Panc1 (cell line): Measurements from ENCODE around the gene ZBTB20. TPM values are rescaled to one million over a fixed set of nuclear protein-coding genes. Genes with fewer than 3 reads are reported as not detected.

ENCODE experiments used
- ATAC-seq: fragments of 200-7000 bp; cut with Tn5 transposase; 2 replicates; pipeline ENCODE4 v1.9.1; 2020; ENCODE audit warnings: mild to moderate bottlenecking, moderate library complexity
- BruUV-seq: library from RNA; stranded (reverse); fragments of 400-500 nt; replicated peaks from 2 replicates; lab custom pipeline; 2021; lab: Mats Ljungman, UMichigan
- CTCF ChIA-PET: fragments of 300-600 bp; sonication (Branson Sonifier 250); formaldehyde crosslinking; loops from one replicate; lab custom pipeline; 2022; ENCODE audit warnings: antibody characterized with exemption; lab: Charles Lee
- POLR2A ChIA-PET: fragments of 300-600 bp; sonication (Branson Sonifier 250); formaldehyde crosslinking; loops from one replicate; lab custom pipeline; 2022; ENCODE audit warnings: antibody characterized with exemption; lab: Charles Lee
- DNase-seq: peaks from one replicate; pipeline ENCODE4 v3.0.0-alpha.2; 2010; ENCODE audit warnings: low read depth, low spot score
- H3K27ac ChIP-seq: 2 replicates; pipeline ENCODE4 v1.5.1; 2011; ENCODE audit warnings: mild to moderate bottlenecking, low read length, inconsistent platforms
- H3K27me3 ChIP-seq: fragments of 200-500 bp; sonication (Bioruptor generic); 2 replicates; pipeline ENCODE4 v1.6.0; 2014; ENCODE audit warnings: low read length, inconsistent platforms; ENCODE audit not compliant: control insufficient read depth, insufficient read depth
- H3K36me3 ChIP-seq: fragments of 200-500 bp; sonication (Bioruptor generic); 2 replicates; pipeline ENCODE4 v1.5.1; 2014; ENCODE audit warnings: inconsistent platforms, mild to moderate bottlenecking, low read length, moderate library complexity; ENCODE audit not compliant: control insufficient read depth, insufficient read depth
- H3K4me1 ChIP-seq: 2 replicates; pipeline ENCODE4 v1.5.1; 2011; ENCODE audit warnings: inconsistent platforms, mild to moderate bottlenecking, low read length, moderate library complexity; ENCODE audit not compliant: control insufficient read depth, insufficient read depth
- H3K4me3 ChIP-seq, 2 experiments: 2 replicates each; pipeline ENCODE4 v1.5.1; 2011 to 2012; ENCODE audit warnings: low read depth in 2 of 2, low read length in 2 of 2, mild to moderate bottlenecking in 2 of 2, inconsistent platforms in 1 of 2, moderate library complexity in 1 of 2
- H3K9me3 ChIP-seq: fragments of 200-500 bp; sonication (Bioruptor generic); 2 replicates; pipeline ENCODE4 v1.5.1; 2014; ENCODE audit warnings: low read depth, mild to moderate bottlenecking, inconsistent platforms, low read length, moderate library complexity; ENCODE audit not compliant: control insufficient read depth, insufficient read depth
- CTCF ChIP-seq: fragments of 450-650 bp; IDR thresholded peaks from 2 replicates; pipeline ENCODE4 v1.5.1; 2017; ENCODE audit warnings: mild to moderate bottlenecking
- POLR2AphosphoS5 ChIP-seq: IDR thresholded peaks from 2 replicates; pipeline ENCODE4 v1.6.1; 2012; ENCODE audit warnings: mild to moderate bottlenecking, low read depth, low read length, moderate library complexity
- SIN3A ChIP-seq: IDR thresholded peaks from 2 replicates; pipeline ENCODE4 v1.6.1; 2012; ENCODE audit warnings: low read depth, mild to moderate bottlenecking, low read length, moderate library complexity, borderline replicate concordance; ENCODE audit not compliant: insufficient read depth
- TCF7L2 ChIP-seq: IDR thresholded peaks from 2 replicates; pipeline ENCODE4 v1.6.1; 2011; ENCODE audit warnings: mild to moderate bottlenecking, low read depth, low read length, inconsistent platforms
- in situ Hi-C: cut with HindIII; loops from 2 replicates; pipeline ENCODE4 v1.10.0; 2016; ENCODE audit warnings: low sequenced_read_pairs, low pct_unique_long_range_greater_than_20kb
- intact Hi-C: fragments of 100-400 bp; cut with micrococcal nuclease; formaldehyde crosslinking; loops from one replicate; pipeline ENCODE4 v1.10.0; 2022; ENCODE audit not compliant: unreplicated experiment
- total RNA-seq: library from RNA; stranded (reverse); gene quantifications from one replicate; pipeline ENCODE4 v1.2.1, GENCODE V29; 2021; ENCODE audit not compliant: unreplicated experiment
- TF ChIP-seq, protein P1 (sequence below), 2 experiments: IDR thresholded peaks; 2 replicates each; pipeline ENCODE4 v1.6.1; 2011 to 2012; ENCODE audit warnings: low read depth in 2 of 2, control low read depth in 1 of 2, low read length in 1 of 2, mild to moderate bottlenecking in 1 of 2, moderate library complexity in 1 of 2; ENCODE audit not compliant: insufficient read depth in 1 of 2

The ZBTB20 gene
- total RNA-seq, 1 experiment from 2014 or later = 4.1 TPM

- no peaks in the 10 kb centered on the region for H3K36me3 ChIP-seq
- no peaks in the 10 kb centered on the region for H3K27me3 ChIP-seq
- no TSS peak for BruUV-seq
- no peaks in the 10 kb centered on the region for H3K4me1 ChIP-seq
- CTCF ChIA-PET = no interaction called here
- no peak for ATAC-seq
- POLR2A ChIA-PET = no interaction called here
- H3K4me3 ChIP-seq = no peak overlapping the region
- H3K27ac ChIP-seq = no peak overlapping the region
- no peak for DNase-seq
- no peaks in the 10 kb centered on the region for H3K9me3 ChIP-seq
- intact Hi-C loops = no loop called here
- in situ Hi-C loops = no loop called here
- TF ChIP-seq, protein P1, sequence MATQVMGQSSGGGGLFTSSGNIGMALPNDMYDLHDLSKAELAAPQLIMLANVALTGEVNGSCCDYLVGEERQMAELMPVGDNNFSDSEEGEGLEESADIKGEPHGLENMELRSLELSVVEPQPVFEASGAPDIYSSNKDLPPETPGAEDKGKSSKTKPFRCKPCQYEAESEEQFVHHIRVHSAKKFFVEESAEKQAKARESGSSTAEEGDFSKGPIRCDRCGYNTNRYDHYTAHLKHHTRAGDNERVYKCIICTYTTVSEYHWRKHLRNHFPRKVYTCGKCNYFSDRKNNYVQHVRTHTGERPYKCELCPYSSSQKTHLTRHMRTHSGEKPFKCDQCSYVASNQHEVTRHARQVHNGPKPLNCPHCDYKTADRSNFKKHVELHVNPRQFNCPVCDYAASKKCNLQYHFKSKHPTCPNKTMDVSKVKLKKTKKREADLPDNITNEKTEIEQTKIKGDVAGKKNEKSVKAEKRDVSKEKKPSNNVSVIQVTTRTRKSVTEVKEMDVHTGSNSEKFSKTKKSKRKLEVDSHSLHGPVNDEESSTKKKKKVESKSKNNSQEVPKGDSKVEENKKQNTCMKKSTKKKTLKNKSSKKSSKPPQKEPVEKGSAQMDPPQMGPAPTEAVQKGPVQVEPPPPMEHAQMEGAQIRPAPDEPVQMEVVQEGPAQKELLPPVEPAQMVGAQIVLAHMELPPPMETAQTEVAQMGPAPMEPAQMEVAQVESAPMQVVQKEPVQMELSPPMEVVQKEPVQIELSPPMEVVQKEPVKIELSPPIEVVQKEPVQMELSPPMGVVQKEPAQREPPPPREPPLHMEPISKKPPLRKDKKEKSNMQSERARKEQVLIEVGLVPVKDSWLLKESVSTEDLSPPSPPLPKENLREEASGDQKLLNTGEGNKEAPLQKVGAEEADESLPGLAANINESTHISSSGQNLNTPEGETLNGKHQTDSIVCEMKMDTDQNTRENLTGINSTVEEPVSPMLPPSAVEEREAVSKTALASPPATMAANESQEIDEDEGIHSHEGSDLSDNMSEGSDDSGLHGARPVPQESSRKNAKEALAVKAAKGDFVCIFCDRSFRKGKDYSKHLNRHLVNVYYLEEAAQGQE (IDR thresholded peaks at IDR 0.05; ENCODE audit: insufficient read depth in 1 of 2, low read depth in 2 of 2, low read length in 1 of 2) = no peak
- TF ChIP-seq TCF7L2 (no peak), POLR2AphosphoS5 (no peak), CTCF (no peak)
Measured at GRCh38 chr3:114466251-114466650, 680.8 kb downstream of the ZBTB20 start.

DNA sequence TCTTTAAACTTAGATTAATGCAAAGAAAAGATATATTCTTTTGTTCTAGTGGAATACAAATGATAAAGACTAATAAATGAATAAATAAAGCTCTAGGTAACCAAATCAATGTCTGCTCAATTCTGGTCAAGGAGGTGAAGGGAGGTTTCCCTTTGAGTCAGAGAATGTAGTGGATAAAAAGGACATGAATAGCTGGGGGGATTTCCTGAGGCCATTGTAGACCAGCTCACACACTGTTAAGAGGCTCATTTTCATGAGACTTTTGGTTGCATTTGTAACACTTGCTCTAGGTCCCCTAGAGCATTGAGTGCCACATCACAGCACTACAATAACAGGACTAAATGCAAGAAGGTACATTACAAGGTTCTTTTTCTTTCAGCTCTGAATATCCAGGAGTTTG lies 682.5 kb downstream of the ZBTB20 start:
- ChIA-PET POLR2A (interaction anchor here (0.6 kb wide), 1 partner anchor 15 kb away, joined by 5 read pairs; no protein-coding TSS in a partner anchor), CTCF (no interaction called here)
- no peaks in the 10 kb centered on the region for H3K9me3 ChIP-seq
- BruUV-seq = no TSS peak
- TF ChIP-seq POLR2AphosphoS5 (no peak), CTCF (no peak), TCF7L2 (no peak), SIN3A (no peak)
- TF ChIP-seq, protein P1 (IDR thresholded peaks at IDR 0.05; ENCODE audit: insufficient read depth in 1 of 2, low read depth in 2 of 2, low read length in 1 of 2) = no peak
- DNase-seq (no peak), ATAC-seq (no peak)
- H3K4me3 ChIP-seq = no peak overlapping the region
- in situ Hi-C loops = no loop called here
- no peaks in the 10 kb centered on the region for H3K4me1 ChIP-seq
- intact Hi-C loops = no loop called here
- no peak overlapping the region for H3K27ac ChIP-seq
- no peaks in the 10 kb centered on the region for H3K36me3 ChIP-seq
- no peaks in the 10 kb centered on the region for H3K27me3 ChIP-seq
